NCI-H128 (cell line): ENCODE measurements around the gene SOCS3.

ENCODE experiments used
- DNase-seq: peaks from one replicate; lab custom pipeline; 2025; ENCODE audit not compliant: unreplicated experiment; lab: John Stamatoyannopoulos, UW

The SOCS3 gene

DNA sequence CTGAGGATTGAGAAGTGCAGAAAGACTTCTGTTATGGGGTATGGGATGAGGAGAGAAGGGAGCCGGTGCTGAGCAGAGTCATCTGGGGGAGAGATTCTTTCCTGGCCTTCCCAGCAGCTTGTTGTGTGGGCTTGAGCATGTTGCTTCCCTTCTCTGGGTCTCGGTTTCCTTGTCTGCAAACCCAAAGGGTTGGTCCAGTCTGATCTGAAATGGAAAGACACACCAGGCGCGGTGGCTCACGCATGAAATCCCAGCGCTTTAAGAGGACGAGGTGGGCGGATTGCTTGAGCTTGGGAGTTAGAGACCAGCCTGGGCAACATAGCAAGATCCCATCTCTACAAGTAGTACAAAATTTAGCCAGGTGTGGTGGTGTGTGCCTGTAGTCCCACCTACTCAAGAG is 6.0 kb downstream of the SOCS3 start:
- no peak for DNase-seq

DNA sequence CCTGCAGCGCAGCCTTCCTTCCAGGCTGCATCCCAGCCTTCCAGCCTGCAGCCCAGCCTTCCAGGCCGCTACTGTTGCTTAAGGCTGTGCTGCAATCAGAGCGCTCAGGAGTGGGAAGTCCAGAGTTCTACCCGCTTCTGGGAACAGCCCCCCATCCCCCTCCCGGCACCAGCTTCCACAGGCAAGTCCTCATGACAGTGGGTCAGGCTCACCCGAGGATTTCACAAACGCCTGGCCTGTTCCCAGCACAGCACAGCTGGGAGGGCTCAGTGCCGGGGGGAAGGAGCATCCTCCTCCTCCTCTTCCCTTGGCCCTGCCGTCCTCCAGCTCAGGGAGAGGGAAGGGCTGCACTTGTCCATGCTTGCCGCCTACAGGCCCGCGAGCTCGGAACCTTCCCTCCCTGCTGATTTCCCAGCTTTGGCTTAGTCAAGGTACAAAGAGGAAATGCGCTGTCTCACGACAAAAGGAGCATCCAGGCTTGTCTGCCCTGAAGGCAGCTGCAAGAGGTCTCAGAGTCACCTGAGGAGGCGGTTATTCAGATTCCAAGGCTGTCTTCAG is 8.3 kb downstream of the SOCS3 start:
- DNase-seq: no peak

DNA sequence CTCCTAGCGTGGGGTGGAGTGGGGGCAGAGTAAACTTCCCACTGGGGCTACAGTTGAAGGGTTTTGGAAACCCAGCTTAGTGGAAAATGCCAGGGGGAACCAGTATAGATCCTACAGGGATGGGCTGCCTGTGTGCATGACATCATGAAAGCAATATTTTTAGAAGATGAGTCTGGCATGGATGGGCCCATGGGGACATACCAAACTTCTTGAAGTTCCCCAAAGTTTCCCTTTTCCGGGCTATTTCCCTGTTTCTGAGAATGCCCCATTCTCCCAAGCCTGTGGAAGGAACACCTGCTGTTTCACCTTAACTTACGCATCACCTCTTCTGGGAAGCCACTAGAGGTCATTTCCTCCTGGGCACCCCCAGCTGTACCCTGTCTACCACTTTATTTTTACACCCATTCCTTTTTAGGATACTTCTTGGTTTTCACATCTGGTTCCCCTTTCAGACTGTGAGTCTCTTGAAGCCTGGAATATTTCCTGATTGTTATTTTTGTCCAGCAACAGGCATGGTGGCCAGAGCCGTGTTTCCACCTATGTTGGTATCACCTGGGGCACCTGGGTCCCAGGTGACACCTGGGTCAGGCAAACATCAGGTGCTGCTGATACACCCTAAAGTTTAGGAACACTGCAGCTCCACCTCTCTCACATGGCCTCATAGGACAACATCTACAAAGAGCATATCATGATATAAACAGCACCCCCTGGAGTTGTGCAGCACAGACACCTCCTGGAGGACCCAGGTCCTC is 9.8 kb downstream of the SOCS3 start:
- no peak for DNase-seq

DNA sequence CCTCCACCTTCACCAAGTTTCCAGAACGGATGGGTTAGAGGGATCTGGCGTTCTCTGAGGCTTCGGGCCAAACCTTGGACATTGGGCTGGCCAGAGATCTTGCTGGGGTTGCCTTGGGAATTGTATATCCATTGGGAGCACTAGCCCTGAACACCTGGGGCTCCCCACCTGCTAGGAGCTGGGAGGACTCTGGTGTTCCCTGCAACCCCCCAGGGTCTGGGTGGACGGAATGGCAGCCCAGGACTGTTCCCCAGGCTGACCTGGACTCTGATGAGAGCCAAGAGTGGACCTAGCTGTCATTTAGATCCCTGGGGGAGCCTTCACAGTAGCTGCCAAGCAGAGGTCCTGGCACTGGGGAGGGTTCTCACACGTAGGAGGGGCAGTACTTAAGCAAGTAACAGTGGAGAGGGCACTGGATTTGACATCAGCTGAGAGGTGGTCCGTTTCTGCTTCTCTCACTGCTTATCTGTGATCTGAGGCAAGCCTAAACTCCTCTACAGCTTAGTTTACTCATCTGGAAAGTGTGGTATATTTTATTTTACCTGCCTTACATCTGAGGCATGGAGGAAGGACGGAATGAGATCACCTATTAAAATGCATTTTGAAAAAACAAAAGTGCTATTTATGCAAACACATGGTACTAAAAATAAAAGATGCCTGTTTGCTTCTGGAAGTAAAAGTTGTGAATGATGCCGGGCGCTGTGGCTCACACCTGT is 11.7 kb downstream of the SOCS3 start:
- no peak for DNase-seq

DNA sequence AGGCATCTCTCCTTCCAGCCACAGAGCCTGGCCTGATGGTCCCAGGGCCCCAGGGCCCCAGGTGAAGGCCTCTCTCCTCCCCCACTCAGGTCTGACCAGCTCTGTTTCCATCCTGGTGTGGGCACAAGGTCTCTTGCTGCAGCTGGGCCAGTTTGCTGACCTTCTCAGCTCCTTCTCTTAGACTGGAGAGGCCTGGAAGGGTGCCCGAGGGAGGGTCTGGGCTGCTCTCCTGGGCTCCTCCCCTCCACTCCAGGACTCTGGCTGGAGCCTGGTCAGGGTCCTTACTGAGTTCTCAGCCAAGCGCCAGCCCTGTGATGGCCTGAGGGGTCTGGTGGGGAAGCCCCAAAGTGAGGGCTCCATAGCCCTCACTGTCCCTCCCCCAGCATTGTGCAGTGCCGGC is 12.4 kb downstream of the SOCS3 start:
- DNase-seq: no peak

DNA sequence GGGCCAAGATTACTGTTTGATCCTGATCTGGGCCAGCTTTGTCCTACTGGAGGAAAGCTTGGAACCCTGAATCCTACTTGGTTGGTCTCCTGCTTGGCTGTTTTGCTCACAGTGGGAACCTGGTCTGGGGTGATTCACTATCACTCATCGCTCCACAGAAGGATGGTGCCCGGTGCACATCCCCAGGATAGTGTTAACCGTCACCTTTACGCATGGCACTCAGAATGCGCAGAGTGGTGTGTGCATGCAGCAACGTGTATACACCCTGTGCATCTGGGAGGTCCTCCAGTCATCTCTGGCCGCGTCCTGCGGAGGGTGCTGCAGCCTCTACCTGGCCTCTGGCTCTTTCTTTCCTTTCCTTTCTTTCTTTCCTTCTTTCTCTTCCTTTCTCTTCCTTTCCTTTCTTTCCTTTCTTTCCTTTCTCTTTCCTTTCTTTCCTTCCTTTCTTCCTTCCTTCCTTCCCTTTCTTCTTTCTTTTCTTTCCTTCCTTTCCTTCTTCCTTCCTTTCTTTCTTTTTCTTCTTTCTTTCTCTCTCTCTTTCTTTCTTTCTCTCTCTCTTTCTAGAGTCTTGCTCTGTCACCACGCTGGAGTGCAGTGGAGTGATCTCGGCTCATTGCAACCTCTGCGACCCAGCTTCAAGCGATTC is 13.1 kb downstream of the SOCS3 start:
- no peak for DNase-seq

DNA sequence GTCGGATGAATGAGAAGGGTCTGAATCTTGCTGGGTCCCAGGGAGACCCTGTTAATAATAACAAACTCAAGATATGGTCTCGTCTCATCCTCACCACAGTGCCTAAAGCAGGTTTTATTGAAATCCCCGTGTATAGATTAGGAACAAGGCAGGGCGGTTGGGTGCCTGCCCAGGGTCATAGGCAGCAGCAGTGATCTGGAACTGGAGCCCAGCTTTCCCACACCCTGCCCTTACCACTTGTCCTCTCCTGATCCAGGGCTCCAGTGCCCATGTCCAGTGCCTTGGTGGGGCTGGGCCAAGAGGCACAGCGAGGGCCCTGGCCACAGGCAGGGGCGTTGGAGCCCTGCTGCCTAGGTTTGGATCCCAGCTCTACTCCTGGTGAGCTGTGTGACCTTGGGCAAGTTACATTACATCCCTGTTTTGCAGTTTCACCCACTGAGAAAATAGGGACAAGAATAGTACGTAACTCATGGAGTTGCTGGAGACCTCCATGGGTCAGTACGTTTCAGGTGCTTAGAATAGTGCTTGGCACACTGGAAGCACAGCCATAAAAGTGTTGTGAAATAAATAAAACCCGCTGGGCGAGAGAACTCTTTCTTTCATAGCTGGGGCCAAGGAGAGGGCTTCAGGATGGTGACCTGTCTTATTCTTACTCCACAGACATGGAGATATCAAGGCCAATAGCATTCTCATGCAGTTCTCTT is 13.9 kb downstream of the SOCS3 start:
- DNase-seq: no peak

DNA sequence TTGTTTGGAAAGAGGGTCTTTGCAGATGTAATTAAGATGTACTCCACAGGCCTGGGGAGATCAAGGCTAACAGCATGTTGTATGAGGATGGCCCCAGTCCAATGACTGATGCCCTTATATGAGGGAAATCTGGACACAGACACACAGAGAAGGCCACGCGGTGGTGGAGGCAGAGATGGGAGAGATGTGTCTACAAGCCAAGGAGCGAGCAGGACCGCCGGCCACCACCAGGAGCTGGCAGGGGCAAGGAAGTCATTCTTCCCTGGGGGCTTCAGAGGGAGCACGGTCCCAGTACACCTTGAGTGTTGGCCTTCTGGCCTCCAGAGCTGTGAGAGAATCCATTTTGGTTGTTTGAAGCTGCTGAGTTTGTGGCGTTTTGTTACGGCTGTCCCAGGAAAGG is 14.7 kb downstream of the SOCS3 start:
- no peak for DNase-seq

DNA sequence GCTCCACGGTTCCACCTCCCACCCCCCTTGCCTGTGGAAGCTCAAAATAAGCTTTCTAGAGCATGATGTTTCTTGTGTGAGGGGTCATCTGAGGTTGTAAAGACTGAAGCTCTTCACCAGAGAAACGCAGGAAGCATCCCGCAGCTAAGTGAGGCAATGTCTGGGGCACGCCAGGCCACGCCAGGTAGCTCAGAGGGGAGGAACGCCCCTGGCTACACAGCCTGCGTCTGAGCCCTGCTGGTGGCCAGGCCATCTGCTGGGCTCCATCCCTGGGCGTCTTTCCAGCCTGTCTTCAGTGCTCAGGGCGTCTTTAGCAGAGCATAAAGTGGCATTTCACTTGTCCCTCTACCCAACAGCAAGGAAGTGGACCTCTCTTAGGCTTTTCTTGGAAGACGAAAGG is 15.2 kb downstream of the SOCS3 start:
- no peak for DNase-seq

DNA sequence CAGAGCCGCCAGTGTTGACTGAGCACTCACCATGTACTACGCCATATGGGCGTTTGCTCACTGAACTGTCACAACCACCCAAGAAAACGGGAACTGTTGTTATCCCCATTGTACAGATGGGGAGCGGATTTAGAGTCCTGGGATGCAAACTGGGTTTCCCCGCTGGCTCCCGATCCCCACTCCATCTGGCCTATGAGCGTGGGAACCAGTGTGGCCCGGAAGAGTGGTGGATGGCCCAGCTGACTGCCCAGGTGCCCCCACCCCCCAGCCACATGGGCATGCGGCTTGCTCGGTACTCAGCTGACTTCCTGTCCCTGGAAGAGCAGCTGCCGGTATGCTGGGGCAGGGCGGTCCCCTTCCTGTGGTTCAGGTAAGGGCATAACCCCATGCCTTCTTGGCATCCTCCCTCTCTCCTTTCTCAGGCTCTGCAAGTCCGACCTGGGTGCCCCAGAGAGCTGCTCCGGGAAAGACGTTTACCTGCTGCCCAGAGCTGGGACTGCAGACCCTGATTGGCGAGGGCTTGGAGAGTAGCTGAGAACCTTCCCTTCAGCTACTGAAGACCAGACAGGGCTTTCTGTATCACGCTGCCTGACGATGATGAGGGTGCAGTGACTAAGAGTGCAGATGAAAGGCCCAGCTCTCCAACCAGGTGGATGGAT is 16.2 kb downstream of the SOCS3 start:
- DNase-seq: no peak

DNA sequence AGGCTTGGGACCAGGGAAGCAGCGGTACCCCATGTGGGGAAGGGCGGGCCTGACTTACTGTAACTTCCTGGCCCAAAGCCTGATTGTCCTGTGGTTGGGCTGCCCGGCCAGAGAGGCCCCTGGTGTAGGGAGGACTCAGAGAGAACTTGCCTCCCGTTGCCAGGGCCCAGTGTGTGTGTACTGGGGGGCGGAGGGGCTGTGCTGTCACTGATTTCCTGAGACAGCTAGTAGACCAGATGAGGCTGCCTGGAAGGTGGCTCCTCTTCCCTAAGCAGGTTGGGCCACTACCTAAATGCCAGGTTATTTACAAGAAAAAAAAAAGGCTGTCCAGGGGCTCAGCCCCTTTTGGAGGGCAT is 16.7 kb downstream of the SOCS3 start:
- no peak for DNase-seq

DNA sequence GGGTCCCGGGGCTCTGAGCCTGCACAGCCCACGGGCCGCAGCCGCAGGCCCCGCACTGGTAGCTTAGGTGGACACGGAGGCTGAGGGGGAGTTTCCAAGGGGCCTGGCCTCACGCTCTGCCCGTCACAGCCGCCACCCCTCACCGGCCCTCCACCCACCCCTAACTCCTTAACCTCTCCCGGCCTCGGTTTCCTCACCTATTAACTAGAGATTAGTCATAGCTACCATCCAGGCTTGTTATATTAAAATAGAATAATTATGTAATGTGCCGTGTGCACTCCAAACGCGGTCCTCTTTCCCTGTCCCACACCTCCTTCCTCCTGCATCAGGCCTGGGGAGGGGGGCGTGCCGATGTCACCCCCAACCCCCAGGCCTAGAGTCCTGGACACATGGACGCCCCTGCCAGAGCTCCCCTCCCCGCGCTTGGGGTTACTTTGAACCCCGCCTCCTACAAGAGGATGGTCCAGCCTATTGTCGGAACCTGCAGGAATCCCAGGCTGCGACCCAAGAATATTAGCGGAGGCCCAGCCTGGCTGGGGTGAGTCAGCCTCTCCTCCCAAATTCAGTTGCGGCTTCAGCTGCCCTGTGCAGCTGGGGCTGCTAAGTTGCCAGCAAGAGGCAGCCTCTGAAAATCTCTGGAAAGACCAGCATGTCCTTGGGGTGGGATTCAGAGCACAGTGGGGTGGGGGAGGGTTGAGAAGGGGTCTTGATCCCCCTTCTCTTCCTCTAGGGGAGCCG is 17.3 kb downstream of the SOCS3 start:
- DNase-seq: no peak

DNA sequence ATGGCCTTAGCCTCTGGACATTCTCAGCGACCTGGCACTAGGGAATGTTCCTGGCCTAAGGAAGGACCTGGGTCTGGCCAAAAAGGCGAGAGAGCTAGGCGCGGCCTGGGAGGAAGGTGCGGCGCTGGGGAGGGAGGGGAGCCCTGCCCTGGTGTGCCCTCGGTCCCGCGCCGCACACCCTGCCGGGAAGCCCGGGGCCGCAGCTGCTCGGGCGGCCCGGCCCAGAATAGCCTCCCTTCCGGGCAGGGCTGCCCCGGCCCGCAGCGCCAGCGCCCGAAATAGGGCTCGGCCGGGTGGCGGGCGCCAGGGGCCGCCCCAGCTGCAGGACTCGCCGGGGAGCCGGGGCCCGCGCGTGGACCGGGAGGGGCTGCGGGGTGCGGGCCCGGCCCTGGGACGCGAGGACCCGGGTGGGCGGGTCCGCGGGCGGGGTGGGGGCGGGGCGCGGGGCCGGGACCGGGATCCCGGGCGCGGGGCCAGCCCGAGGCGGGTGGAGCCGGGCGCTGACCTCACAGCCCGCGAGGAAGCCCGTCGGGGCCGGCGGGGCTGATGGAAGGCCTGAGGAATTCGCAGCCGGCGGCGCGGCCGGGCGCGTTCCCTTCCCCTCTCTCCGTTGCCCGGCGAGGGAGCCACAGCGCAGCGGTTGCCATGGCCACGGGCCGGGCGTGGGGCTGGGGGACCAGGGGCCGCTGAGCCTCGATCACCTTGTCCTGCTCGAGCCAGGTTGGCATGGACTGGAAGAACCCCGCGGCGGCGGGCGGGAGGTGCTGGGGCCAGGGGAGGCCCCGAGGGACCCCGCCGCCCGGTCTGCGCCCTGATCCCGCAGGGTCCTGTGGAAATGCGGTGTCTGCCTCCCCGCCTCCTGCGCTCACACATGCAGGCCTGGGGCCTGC is 18.1 kb downstream of the SOCS3 start:
- DNase-seq: no peak

DNA sequence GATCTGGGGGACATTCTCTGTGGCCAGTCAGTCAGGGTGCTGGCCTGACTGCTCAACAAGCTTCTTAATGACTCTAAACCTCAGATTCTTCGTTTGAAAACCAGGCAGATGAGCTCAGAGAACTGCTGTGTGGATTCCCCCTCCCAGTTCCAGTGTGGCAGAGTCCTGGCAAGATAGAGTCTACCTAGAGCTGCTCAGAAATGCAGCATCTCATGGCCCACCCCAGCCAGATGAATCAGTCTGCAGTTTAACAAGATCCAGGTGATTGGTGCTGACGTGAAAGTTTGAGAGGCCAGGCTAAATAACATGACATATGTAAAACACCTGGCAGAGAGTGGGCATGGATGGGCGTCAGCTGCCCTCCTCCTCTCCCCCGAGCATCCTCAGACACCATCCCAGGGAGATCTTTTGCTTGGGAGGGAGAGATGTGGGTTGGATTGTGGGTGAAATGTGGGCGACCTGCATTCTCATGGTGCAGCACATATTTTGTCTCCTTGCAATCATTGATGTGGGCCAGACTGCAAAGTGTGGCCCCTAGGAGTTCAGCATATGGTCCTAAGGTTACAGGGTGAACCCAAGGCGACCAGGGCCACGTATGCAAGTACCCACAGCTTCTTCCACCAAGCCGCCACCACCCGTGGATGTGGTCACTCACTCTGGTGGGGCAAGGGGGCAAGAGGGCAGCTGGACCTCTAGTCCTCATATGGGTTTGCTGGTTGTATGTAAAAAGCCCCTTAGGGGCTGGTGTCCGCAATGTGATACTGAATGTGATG is 19.5 kb downstream of the SOCS3 start:
- DNase-seq: no peak

DNA sequence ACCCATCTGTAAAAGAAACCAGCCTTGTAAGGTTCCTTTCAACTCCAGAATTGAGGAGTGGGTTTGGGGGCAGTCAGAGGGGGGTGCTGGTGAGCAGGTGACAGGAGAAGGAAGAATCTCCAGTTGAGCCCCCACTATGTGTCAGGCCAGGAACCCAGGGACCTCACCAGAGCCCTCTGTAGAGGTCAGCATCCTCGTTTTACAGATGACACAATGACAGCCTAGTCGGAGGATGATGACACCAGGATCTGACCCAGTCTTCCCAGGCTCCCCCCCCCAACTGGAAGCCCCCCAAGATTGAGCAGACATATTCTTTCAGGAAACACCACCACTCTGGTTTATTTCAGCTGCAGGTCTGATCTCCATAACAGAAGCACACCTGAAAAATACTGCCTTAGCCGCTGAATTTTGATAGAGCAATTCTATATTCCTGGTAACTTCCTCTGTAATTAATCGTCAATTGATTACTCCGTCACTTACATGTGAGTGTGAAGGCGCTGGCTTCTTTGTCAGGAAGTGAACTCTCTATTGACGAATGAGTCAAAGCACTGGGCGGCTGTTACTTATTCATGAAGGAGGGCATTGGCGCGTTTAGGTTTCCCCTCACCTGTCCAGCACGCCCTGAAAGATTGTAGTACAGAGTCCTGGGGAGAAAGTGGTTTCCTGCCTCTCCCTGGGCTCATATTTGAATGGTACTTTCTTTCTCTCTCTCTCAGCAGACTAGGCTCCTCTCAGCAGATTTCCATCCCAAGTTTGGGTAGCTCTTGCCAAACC is 21.2 kb downstream of the SOCS3 start:
- DNase-seq: no peak

DNA sequence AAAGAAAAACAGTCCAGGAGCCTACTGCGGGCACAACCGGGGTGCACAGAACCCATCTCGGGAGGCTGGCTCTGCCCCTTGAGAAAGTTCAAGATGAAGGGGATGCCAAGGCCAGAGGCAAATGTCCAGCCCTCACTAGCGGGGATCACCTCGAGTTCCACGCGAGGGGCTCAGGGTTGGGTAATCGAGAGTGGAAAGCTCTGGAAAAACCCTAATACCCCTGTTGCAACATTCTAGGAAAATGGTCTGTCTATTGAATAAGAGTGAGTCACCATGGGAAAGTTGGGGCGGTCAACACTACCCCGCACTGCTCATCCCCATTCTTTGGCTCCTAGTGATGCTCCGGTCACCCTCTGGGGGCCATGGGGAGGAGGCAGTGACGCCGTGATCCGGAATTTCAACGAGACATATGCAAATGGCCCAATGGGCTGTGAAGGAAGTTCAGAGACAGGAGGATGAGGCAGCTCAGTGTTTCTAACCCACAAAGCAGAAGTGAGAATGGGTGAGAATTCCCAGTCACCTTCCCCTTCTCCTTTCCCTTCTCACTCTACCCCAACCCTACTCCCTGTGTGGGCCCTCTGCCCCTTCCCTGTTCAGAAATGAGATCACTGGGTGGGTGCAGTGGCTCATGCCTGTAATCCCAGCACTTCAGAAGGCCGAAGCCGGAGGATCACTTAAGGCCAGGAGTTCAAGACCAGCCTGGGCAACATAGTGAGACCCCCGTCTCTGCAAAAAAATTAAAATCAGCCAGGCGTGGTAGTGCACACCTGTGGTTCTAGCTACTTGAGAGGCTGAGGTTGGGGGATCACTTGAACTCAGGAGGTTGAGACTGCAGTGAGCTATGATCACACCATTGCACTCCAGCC is 22.4 kb downstream of the SOCS3 start:
- DNase-seq: no peak

DNA sequence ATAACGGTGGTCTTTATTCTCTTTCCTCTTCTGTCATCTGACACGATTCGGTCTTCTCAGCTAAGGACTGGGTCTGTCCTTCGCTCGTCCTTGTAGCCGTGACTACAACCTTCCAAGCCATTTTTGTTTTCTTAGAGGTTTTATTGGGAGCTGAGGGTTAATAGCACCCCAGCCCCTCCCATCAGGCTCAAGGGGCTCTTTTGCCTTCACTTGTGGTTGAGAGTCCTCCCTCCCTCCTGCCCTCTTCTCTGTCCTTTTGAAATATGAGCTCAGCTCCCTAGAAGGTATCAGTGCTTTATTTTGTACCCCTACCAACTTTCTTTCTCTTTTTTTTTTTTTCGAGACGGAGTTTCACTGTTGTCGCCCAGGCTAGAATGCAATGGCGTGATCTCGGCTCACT is 24.7 kb downstream of the SOCS3 start:
- no peak for DNase-seq
